Smooth muscle cell (in vitro differentiated cells): Measurements from ENCODE around the gene ATP13A1. TPM values are rescaled to one million over a fixed set of nuclear protein-coding genes. Genes with fewer than 3 reads are reported as not detected.

ENCODE experiments used
- DNase-seq: peaks from one replicate; lab custom pipeline; 2025; ENCODE audit not compliant: unreplicated experiment; lab: John Stamatoyannopoulos, UW
- H2AFZ ChIP-seq: fragments of 200-600 bp; sonication (generic); 2 replicates; pipeline ENCODE4 v1.6.0; 2016; ENCODE audit warnings: antibody characterized with exemption, low read depth, mild to moderate bottlenecking
- H3F3A ChIP-seq: fragments of 200-600 bp; sonication (generic); 2 replicates; pipeline ENCODE4 v1.6.0; 2017; ENCODE audit warnings: antibody characterized with exemption, low read depth
- H3K27ac ChIP-seq: fragments of 200-600 bp; sonication (generic); 2 replicates; pipeline ENCODE4 v1.5.1; 2016; ENCODE audit warnings: low read depth, mild to moderate bottlenecking
- H3K27me3 ChIP-seq: fragments of 200-600 bp; sonication (generic); 2 replicates; pipeline ENCODE4 v1.6.1; 2016; ENCODE audit warnings: low read depth, mild to moderate bottlenecking
- H3K36me3 ChIP-seq: fragments of 200-600 bp; sonication (generic); 2 replicates; pipeline ENCODE4 v1.5.1; 2016; ENCODE audit warnings: low read depth
- H3K4me1 ChIP-seq: fragments of 200-600 bp; sonication (generic); 2 replicates; pipeline ENCODE4 v1.5.1; 2016; ENCODE audit warnings: low read depth
- H3K4me2 ChIP-seq: fragments of 200-600 bp; sonication (generic); 2 replicates; pipeline ENCODE4 v1.6.0; 2016; ENCODE audit warnings: mild to moderate bottlenecking
- H3K4me3 ChIP-seq: fragments of 200-600 bp; sonication (generic); 2 replicates; pipeline ENCODE4 v1.5.1; 2016; ENCODE audit warnings: mild to moderate bottlenecking
- H3K79me2 ChIP-seq: fragments of 200-600 bp; sonication (generic); 2 replicates; pipeline ENCODE4 v1.6.0; 2016; ENCODE audit warnings: low read depth, mild to moderate bottlenecking
- H3K9ac ChIP-seq: fragments of 200-600 bp; sonication (generic); 2 replicates; pipeline ENCODE4 v1.6.0; 2016; ENCODE audit warnings: low read depth
- H3K9me3 ChIP-seq: fragments of 200-600 bp; sonication (generic); replicated peaks from 2 replicates; pipeline ENCODE4 v1.5.1; 2016; ENCODE audit warnings: low read depth
- H4K20me1 ChIP-seq: fragments of 200-600 bp; sonication (generic); 2 replicates; pipeline ENCODE4 v1.6.0; 2016; ENCODE audit warnings: low read depth
- WGBS: methylation state at CpG from one replicate; pipeline ENCODE4 v1.1.7; 2016; ENCODE audit warnings: low lambda C conversion rate; 5-methylcytosine and 5-hydroxymethylcytosine counted together
- polyA plus RNA-seq: library from polyadenylated mRNA; unstranded; fragments of >200 nt; fragmentation: Nextera tagmentation; extraction: Ambion mirVana; gene quantifications from 2 replicates; pipeline ENCODE4 v1.2.1, GENCODE V29; 2016
- total RNA-seq: library from RNA; depleted of rRNA; stranded (reverse); fragments of >200 nt; gene quantifications from 2 replicates; pipeline ENCODE4 v1.2.3, GENCODE V29; 2014
- TF ChIP-seq, protein P1 (sequence below): fragments of 200-600 bp; sonication (generic); IDR thresholded peaks from 2 replicates; pipeline ENCODE4 v1.5.1; 2017; ENCODE audit warnings: borderline replicate concordance, mild to moderate bottlenecking, antibody characterized with exemption; ENCODE audit not compliant: insufficient read depth, poor library complexity, severe bottlenecking

ATP13A1 gene
- total RNA-seq (48.1 and 51.7 TPM in 2 replicates), polyA plus RNA-seq (51.4 and 57.3 TPM in 2 replicates)

DNA sequence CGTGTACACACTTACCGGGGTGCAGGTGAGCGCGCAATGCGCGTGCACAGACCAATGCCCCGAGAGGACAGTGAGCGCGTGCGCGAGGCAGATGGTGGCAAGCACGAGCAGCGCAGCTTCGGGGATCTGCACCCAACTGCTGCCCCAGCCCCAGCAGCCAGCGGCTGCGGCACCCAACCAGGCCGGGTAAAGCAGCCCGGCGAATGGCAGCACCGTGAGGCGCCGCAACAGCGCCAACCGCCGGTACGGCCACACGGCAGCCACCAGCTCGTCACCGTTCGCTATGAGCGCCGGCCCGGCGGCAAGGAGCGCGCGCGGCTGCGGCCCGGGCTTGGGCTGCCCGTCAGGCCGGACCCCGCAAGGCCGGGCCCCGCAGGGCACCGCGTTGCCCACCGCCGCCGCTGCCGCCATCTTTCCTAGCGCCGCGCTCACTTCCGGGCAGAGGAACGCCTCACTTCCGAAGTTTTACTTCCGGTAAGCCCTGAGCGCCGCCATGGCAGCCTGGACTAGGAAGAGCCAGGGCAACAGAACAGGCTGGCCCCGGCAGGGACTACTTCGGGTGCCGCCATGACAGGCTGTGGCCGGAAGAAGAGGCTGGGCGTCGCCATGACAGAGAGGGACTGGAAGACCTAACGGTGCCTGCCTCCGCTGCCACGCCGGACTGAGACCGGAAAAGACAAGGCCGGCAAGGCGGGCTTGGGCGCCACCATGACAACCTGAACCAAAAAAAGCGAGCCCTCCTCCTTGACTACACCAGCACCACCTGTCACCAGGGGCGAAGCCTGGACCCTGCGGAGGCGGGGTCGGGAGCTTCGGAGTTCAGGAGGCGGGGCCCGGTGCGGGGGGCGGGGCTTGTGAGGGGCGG, at the start of gene ATP13A1:
Gene ATP13A1, minus strand, starts transcription at position 421 of the 865 bp plus-strand sequence. Its CDS starts 10 bp downstream, at position 411.
- no peaks in the 10 kb centered on the region for H3K36me3 ChIP-seq
- H2AFZ ChIP-seq = peak within 1 kb of the TSS; percentile 78
- TF ChIP-seq, protein P1, sequence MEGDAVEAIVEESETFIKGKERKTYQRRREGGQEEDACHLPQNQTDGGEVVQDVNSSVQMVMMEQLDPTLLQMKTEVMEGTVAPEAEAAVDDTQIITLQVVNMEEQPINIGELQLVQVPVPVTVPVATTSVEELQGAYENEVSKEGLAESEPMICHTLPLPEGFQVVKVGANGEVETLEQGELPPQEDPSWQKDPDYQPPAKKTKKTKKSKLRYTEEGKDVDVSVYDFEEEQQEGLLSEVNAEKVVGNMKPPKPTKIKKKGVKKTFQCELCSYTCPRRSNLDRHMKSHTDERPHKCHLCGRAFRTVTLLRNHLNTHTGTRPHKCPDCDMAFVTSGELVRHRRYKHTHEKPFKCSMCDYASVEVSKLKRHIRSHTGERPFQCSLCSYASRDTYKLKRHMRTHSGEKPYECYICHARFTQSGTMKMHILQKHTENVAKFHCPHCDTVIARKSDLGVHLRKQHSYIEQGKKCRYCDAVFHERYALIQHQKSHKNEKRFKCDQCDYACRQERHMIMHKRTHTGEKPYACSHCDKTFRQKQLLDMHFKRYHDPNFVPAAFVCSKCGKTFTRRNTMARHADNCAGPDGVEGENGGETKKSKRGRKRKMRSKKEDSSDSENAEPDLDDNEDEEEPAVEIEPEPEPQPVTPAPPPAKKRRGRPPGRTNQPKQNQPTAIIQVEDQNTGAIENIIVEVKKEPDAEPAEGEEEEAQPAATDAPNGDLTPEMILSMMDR = no peak
- peak; percentile 98 for DNase-seq
- H4K20me1 ChIP-seq = peaks cover 31% of the 10 kb centered on the region
- H3K9me3 ChIP-seq = no peaks in the 10 kb centered on the region
- H3F3A ChIP-seq = no peaks in the 10 kb centered on the region
- peak within 1 kb of the TSS; percentile 95 for H3K4me2 ChIP-seq
- H3K4me3 ChIP-seq = peak within 1 kb of the TSS; percentile 65
- H3K79me2 ChIP-seq = peaks cover 34% of the 10 kb centered on the region
- 2% methylated on average over 76 of the region's 85 CpGs for WGBS
- H3K9ac ChIP-seq = peak within 1 kb of the TSS; percentile 74
- H3K4me1 ChIP-seq = peaks cover 15% of the 10 kb centered on the region
- no peaks in the 10 kb centered on the region for H3K27me3 ChIP-seq
- H3K27ac ChIP-seq = peak within 1 kb of the TSS; percentile 67

DNA sequence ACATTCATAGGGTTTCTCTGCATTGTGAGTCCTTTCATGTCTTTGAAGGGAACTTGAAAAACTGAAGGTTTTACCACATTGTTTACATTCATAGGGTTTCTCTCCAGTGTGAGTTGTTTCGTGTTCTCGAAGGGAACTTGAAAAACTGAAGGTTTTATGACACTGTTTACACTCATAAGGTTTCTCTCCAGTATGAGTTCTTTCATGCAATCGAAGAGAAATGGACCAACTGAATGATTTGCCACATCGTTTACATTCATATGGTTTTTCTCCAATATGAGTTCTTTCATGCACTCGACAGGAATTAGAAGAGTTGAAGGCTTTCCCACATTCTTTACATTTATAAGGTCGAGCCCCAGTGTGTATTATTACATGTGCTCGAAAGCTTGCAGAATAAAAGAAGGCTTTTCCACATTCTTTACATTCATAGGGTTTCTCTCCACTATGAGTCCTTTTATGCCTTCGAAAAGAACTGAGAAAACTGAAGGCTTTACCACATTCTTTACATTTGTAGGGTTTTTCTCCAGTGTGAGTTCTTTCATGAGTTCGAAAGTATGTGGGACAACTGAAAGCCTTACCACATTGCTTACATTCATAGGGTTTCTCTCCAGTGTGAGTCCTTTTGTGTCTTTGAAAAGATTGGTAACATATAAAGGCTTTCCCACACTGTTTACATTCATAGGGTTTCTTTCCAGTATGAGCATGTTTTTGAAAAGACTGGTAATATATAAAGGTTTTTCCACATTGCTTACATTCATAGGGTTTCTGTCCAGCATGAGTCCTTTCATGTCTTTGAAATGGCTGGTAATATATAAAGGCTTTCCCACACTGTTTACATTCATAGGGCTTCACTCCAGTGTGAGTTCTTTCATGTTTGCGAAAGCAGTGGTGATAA, 48.7 kb upstream of the ATP13A1 start:
- TF ChIP-seq, protein P1 = no peak
- WGBS = 99% methylated on average over 10 of the region's 10 CpGs
- peaks cover 6% of the 10 kb centered on the region for H3F3A ChIP-seq
- H3K36me3 ChIP-seq = peaks cover 64% of the 10 kb centered on the region
- no peak overlapping the region for H3K9ac ChIP-seq
- H3K9me3 ChIP-seq = peaks cover 84% of the 10 kb centered on the region
- H3K27me3 ChIP-seq = no peaks in the 10 kb centered on the region
- H3K4me1 ChIP-seq = no peaks in the 10 kb centered on the region
- DNase-seq = no peak
- no peak overlapping the region for H3K4me2 ChIP-seq
- H3K27ac ChIP-seq = no peak overlapping the region
- H4K20me1 ChIP-seq = no peaks in the 10 kb centered on the region
- H2AFZ ChIP-seq = no peak overlapping the region
- peak overlapping the region; percentile 9 for H3K4me3 ChIP-seq
- peaks cover 9% of the 10 kb centered on the region for H3K79me2 ChIP-seq

DNA sequence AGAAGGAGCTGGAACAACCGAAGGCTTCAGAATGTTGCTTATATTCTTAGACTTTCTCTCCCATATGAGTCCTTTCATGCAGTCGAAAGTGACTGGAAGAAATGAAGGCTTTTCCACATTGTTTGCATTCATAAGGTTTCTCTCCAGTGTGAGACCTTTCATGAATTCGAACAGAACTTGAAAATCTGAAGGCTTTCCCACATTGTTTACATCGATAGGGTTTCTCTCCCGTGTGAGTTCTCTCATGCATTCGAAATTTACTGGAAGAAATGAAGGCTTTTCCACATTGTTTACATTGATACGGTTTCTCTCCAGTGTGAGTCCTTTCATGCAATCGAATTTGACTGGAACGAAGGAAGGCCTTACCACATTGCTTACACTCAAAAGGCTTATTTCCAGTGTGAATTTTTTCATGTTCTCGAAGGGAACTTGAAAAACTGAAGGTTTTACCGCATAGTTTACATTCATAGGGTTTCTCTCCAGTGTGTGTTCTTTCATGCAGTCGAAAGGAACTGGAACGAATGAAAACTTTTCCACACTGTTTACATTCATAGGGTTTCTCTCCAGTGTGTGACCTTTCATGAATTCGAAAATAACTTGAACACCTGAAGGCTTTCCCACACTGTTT, 47.9 kb upstream of the ATP13A1 start:
- no peaks in the 10 kb centered on the region for H3K27me3 ChIP-seq
- H3K9ac ChIP-seq = no peak overlapping the region
- H3K4me2 ChIP-seq = no peak overlapping the region
- H3K27ac ChIP-seq = no peak overlapping the region
- TF ChIP-seq, protein P1 = no peak
- H3K4me3 ChIP-seq = peak overlapping the region; percentile 9
- H3K36me3 ChIP-seq = peaks cover 58% of the 10 kb centered on the region
- no peaks in the 10 kb centered on the region for H4K20me1 ChIP-seq
- H3K9me3 ChIP-seq = peaks cover 81% of the 10 kb centered on the region
- H3F3A ChIP-seq = peaks cover 6% of the 10 kb centered on the region
- H3K4me1 ChIP-seq = no peaks in the 10 kb centered on the region
- peaks cover 2% of the 10 kb centered on the region for H3K79me2 ChIP-seq
- 98% methylated on average over 14 of the region's 14 CpGs for WGBS
- H2AFZ ChIP-seq = no peak overlapping the region
- no peak for DNase-seq
